Sigmoid colon (tissue), 7 donors: Measurements from ENCODE around the gene MLEC. TPM values are rescaled to one million over a fixed set of nuclear protein-coding genes. Genes with fewer than 3 reads are reported as not detected.

Experiments
- DNase-seq: peaks from one replicate; pipeline ENCODE4 v3.0.0-alpha.2; 2019
- H3K27ac ChIP-seq, 4 donors: fragments of 200-600 bp; sonication (generic); one replicate each; pipeline ENCODE4 v1.5.1; 2016 to 2019; ENCODE audit warnings: mild to moderate bottlenecking in 1 of 4
- H3K27me3 ChIP-seq, 3 donors: fragments of 200-600 bp; sonication (generic); one replicate each; pipeline ENCODE4 v1.5.1; 2019; ENCODE audit warnings: mild to moderate bottlenecking in 1 of 3
- H3K36me3 ChIP-seq, 4 donors: fragments of 200-600 bp; sonication (generic); one replicate each; pipeline ENCODE4 v1.5.1; 2016 to 2019
- H3K4me1 ChIP-seq, 4 donors: fragments of 200-600 bp; sonication (generic); one replicate each; pipeline ENCODE4 v1.5.1; 2017 to 2019
- H3K4me3 ChIP-seq, 4 donors: fragments of 200-600 bp; sonication (generic); one replicate each; pipeline ENCODE4 v1.5.1; 2017 to 2019; ENCODE audit warnings: mild to moderate bottlenecking in 2 of 4, moderate library complexity in 1 of 4
- H3K9me3 ChIP-seq, 4 donors: fragments of 200-600 bp in 3 of 4; sonication (generic) in 3 of 4; one replicate each; pipeline versions ENCODE4 v1.5.1 to v1.6.1; 2013 to 2019
- CTCF ChIP-seq, 4 experiments: fragments of 450-650 bp in 3 of 4; fragments of 200-600 bp in 1 of 4; IDR thresholded peaks; one replicate each; pipeline ENCODE4 v1.5.1; 2016 to 2019; ENCODE audit warnings: antibody characterized with exemption in 4 of 4, mild to moderate bottlenecking in 3 of 4, moderate library complexity in 2 of 4
- EP300 ChIP-seq, 4 donors: sonication (generic); formaldehyde crosslinking; IDR thresholded peaks; one replicate each; pipeline ENCODE4 v1.6.1; 2017; ENCODE audit warnings: antibody characterized with exemption in 4 of 4
- POLR2A ChIP-seq, 2 donors: fragments of 450-650 bp; IDR thresholded peaks; one replicate each; pipeline ENCODE4 v1.6.1; 2016; ENCODE audit warnings: antibody characterized with exemption in 2 of 2, mild to moderate bottlenecking in 2 of 2, moderate library complexity in 2 of 2
- POLR2AphosphoS5 ChIP-seq, 4 donors: sonication (generic); formaldehyde crosslinking; IDR thresholded peaks; one replicate each; pipeline ENCODE4 v1.6.1; 2017; ENCODE audit warnings: antibody characterized with exemption in 4 of 4
- WGBS, 2 donors: extraction: QIAGEN DNeasy Blood & Tissue Kit; methylation state at CpG; one replicate each; pipeline ENCODE4 v1.1.7; 2013; 5-methylcytosine and 5-hydroxymethylcytosine counted together
- intact Hi-C: fragments of 100-400 bp; cut with DNase I; formaldehyde crosslinking; loops from one replicate; pipeline ENCODE4 v1.15.1; 2023
- polyA plus RNA-seq, 3 donors: library from polyadenylated mRNA; stranded (reverse); fragments of 200-250 nt; gene quantifications; one replicate each; pipeline ENCODE4 v1.2.3, GENCODE V29; 2013
- total RNA-seq, 4 donors: library from RNA; depleted of rRNA; stranded (reverse); fragments of >200 nt; gene quantifications; one replicate each; pipeline ENCODE4 v1.1.0, GENCODE V29; 2016
- donor health status: healthy with polysubstance abuse.
- donor health status: Bipolar disorder and iron deficiency.
- donor health status: healthy.

Gene MLEC
- total and polyA plus RNA-seq, 7 donors = 22.2 to 164 (median 31.3) TPM

- Histone ChIP-seq H3K27ac (peak overlapping the region; percentile 67 to 83 (median 78)), H3K36me3 (no peaks in the 10 kb centered on the region), H3K27me3 (no peaks in the 10 kb centered on the region), H3K9me3 (no peaks in the 10 kb centered on the region), H3K4me1 (peaks cover 0 to 48% (median 35%) of the 10 kb centered on the region in 4 donors), H3K4me3 (no peak overlapping the region)
- TF ChIP-seq POLR2AphosphoS5 (IDR thresholded peaks at IDR 0.05) = peak in 3 of 4 donors; percentile 21 to 77 (median 65)
- no peak for TF ChIP-seq POLR2A (IDR thresholded peaks at IDR 0.05)
- DNase-seq = peak; percentile 90
- WGBS, 2 donors = 82 to 83% methylated on average over 10 of the region's 10 CpGs
- intact Hi-C loops = no loop called here
Measured at GRCh38 chr12:120654656-120655055, 32.3 kb upstream of the MLEC start.

- Histone ChIP-seq H3K4me3 (no peak overlapping the region), H3K27ac (no peak overlapping the region), H3K27me3 (no peaks in the 10 kb centered on the region), H3K4me1 (peaks cover 0 to 38% (median 30%) of the 10 kb centered on the region in 4 donors), H3K9me3 (no peaks in the 10 kb centered on the region), H3K36me3 (no peaks in the 10 kb centered on the region)
- DNase-seq = no peak
- 94 to 95% methylated on average over 14 of the region's 14 CpGs for WGBS, 2 donors
- intact Hi-C loops = no loop called here
- TF ChIP-seq EP300 (IDR thresholded peaks at IDR 0.05) (no peak), POLR2A (IDR thresholded peaks at IDR 0.05) (no peak), CTCF (IDR thresholded peaks at IDR 0.05) (no peak), POLR2AphosphoS5 (IDR thresholded peaks at IDR 0.05) (no peak)
Measured at GRCh38 chr12:120656008-120656407, 30.9 kb upstream of the MLEC start.

GRCh38 chr12:120658286-120659150 lies 28.4 kb upstream of the MLEC start:
- intact Hi-C loops = no loop called here
- 90 to 91% methylated on average over 22 of the region's 22 CpGs for WGBS, 2 donors

GRCh38 chr12:120659151-120659525 lies 27.8 kb upstream of the MLEC start:
- H3K4me3 ChIP-seq = no peak overlapping the region
- 24 to 64% methylated on average over 8 of the region's 8 CpGs for WGBS, 2 donors
- no peaks in the 10 kb centered on the region for H3K9me3 ChIP-seq
- intact Hi-C loops = no loop called here
- no peaks in the 10 kb centered on the region for H3K36me3 ChIP-seq
- H3K4me1 ChIP-seq = peaks cover 0 to 13% (median 10%) of the 10 kb centered on the region in 4 donors
- no peaks in the 10 kb centered on the region for H3K27me3 ChIP-seq
- TF ChIP-seq EP300 (IDR thresholded peaks at IDR 0.05) = no peak
- TF ChIP-seq CTCF (IDR thresholded peaks at IDR 0.05) = no peak
- TF ChIP-seq POLR2AphosphoS5 (IDR thresholded peaks at IDR 0.05) = no peak
- TF ChIP-seq POLR2A (IDR thresholded peaks at IDR 0.05) = no peak
- no peak for DNase-seq
- H3K27ac ChIP-seq = no peak overlapping the region

More at GRCh38 chr12:120658286-120659150, 28.4 kb upstream of the MLEC start:
- H3K4me3 ChIP-seq = no peak overlapping the region
- TF ChIP-seq CTCF (IDR thresholded peaks at IDR 0.05) (no peak), EP300 (IDR thresholded peaks at IDR 0.05) (no peak), POLR2AphosphoS5 (IDR thresholded peaks at IDR 0.05) (no peak), POLR2A (IDR thresholded peaks at IDR 0.05) (no peak)
- no peaks in the 10 kb centered on the region for H3K36me3 ChIP-seq
- DNase-seq = no peak
- H3K9me3 ChIP-seq = no peaks in the 10 kb centered on the region
- no peak overlapping the region for H3K27ac ChIP-seq
- peaks cover 0 to 19% (median 16%) of the 10 kb centered on the region in 4 donors for H3K4me1 ChIP-seq
- H3K27me3 ChIP-seq = no peaks in the 10 kb centered on the region

- TF ChIP-seq EP300 (IDR thresholded peaks at IDR 0.05) (no peak), POLR2A (IDR thresholded peaks at IDR 0.05) (no peak), CTCF (IDR thresholded peaks at IDR 0.05) (no peak), POLR2AphosphoS5 (IDR thresholded peaks at IDR 0.05) (no peak)
- Histone ChIP-seq H3K27me3 (no peaks in the 10 kb centered on the region), H3K27ac (no peak overlapping the region), H3K9me3 (no peaks in the 10 kb centered on the region), H3K36me3 (no peaks in the 10 kb centered on the region), H3K4me1 (no peaks in the 10 kb centered on the region), H3K4me3 (no peak overlapping the region)
- intact Hi-C loops = no loop called here
- 71 to 90% methylated on average over 2 of the region's 2 CpGs for WGBS, 2 donors
- no peak for DNase-seq
Measured at GRCh38 chr12:120661432-120661831, 25.5 kb upstream of the MLEC start.
